Kidney (tissue), 14 donors: Measurements from ENCODE around the gene CDC42. TPM values are rescaled to one million over a fixed set of nuclear protein-coding genes. Genes with fewer than 3 reads are reported as not detected.

Experiments used
- DNase-seq, 5 donors: peaks; one replicate each; pipeline ENCODE4 v3.0.0-alpha.2; 2013 to 2020
- FAIRE-seq: peaks from 2 replicates; lab custom pipeline; 2012; peaks lifted over from hg19 to GRCh38; lab: Jason Lieb, UNC
- H3K27ac ChIP-seq, 2 donors: one replicate each; pipeline ENCODE4 v1.7.0; 2013; ENCODE audit warnings: low read depth in 2 of 2, low read length in 2 of 2, inconsistent platforms in 1 of 2
- H3K27me3 ChIP-seq: one replicate; pipeline ENCODE4 v1.7.1; 2013; ENCODE audit warnings: low read length, inconsistent platforms; ENCODE audit not compliant: control insufficient read depth, insufficient read depth
- H3K36me3 ChIP-seq, 3 donors: one replicate each; pipeline versions ENCODE4 v1.7.0 to v1.7.1; 2013; ENCODE audit warnings: low read length in 3 of 3, control low read depth in 1 of 3, inconsistent platforms in 1 of 3; ENCODE audit not compliant: insufficient read depth in 3 of 3, control insufficient read depth in 2 of 3
- H3K4me1 ChIP-seq, 3 donors: one replicate each; pipeline versions ENCODE4 v1.7.0 to v1.7.1; 2013; ENCODE audit warnings: low read length in 3 of 3, inconsistent platforms in 1 of 3, low read depth in 1 of 3; ENCODE audit not compliant: control insufficient read depth in 2 of 3, insufficient read depth in 2 of 3
- H3K4me3 ChIP-seq, 3 donors: one replicate each; pipeline versions ENCODE4 v1.7.0 to v1.8.1; 2013; ENCODE audit warnings: low read length in 3 of 3, control low read depth in 1 of 3, inconsistent platforms in 1 of 3
- H3K9ac ChIP-seq, 3 donors: one replicate each; pipeline versions ENCODE4 v1.7.0 to v1.7.1; 2013; ENCODE audit warnings: low read length in 3 of 3, control low read depth in 1 of 3, inconsistent platforms in 1 of 3
- H3K9me3 ChIP-seq, 3 donors: one replicate each; pipeline versions ENCODE4 v1.7.0 to v1.7.1; 2013; ENCODE audit warnings: low read length in 3 of 3, control low read depth in 1 of 3, inconsistent platforms in 1 of 3; ENCODE audit not compliant: control insufficient read depth in 2 of 3, insufficient read depth in 1 of 3
- intact Hi-C: fragments of 100-400 bp; cut with DNase I; formaldehyde crosslinking; loops from one replicate; pipeline ENCODE4 v1.11.1; 2022
- polyA plus RNA-seq: library from polyadenylated mRNA; stranded (reverse); fragments of 350-450 nt; fragmentation: Illumina TruSeq; extraction: RNeasy Lipid Tissue Mini Kit (QIAGEN cat#74804); gene quantifications from one replicate; pipeline ENCODE4 v1.2.3, GENCODE V29; 2014; ENCODE audit warnings: low read depth, low replicate concordance; ENCODE audit not compliant: insufficient read depth
- total RNA-seq: library from RNA; stranded (reverse); fragmentation: NEBNext Ultra II Directional; extraction: Animal tissue kit (Norgen Biotek cat#: 25700); gene quantifications from one replicate; pipeline ENCODE4 v1.2.1, GENCODE V29; 2021
- TF ChIP-seq, protein P1 (sequence below): IDR thresholded peaks from 3 replicates; pipeline ENCODE4 v1.5.1; 2012; ENCODE audit warnings: mild to moderate bottlenecking, moderate library complexity, borderline replicate concordance; ENCODE audit not compliant: insufficient read depth; ENCODE audit errors: extremely low read depth
- donor health status: control.
- donor health status: control.
- donor health status: control.
- donor health status: control.
- donor health status: control.
- donor health status: DM: yes; HTN: yes; CAD: no.
- donor health status: Normal renal cell carcinoma (clear cell type).

Gene CDC42
- total and polyA plus RNA-seq, 2 donors from 2014 or later, result 207 to 248 TPM

DNA sequence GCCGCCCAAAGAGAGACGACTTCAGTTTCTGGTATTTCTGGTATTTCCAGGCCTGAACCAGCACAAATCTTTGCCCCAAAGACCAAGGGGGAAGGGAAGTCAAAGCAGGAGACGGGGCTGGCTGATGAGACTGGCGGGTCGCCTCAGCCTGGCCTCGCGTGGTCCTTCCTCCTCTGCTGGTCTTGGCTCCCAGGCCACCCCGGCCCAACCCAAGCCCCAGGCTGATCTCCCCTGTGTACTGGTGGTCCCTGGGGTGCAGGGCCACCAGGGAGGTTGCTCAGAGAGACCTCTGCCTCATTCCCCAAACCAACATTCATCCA, 70.5 kb downstream of the CDC42 start:
- intact Hi-C loops, result no loop called here

DNA sequence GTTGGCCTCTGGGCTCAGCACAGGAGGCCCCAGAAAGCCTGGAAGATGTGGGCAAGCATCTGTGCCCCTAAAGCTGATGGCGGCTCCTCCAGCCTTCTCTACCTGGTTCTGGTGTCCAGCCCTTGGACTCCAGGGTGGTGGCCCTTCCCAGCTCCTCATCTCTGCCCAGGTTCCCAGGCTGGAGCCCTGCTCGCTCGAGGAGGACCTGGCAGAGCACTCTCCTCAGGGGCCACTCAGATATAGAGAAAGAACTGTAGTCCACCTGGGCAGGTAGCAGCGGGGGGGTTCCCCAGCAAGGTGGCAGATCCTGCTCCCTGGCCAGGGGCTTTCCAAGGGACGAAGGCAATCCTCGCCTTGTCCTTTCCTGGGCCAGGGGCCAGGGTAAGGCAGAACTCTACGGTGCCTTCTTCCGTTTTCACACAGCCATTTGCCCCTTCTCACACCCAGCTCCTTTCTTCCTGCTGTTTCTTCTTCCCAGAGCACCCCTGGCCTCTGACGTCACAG, 71.4 kb downstream of the CDC42 start:
- TF ChIP-seq, protein P1, sequence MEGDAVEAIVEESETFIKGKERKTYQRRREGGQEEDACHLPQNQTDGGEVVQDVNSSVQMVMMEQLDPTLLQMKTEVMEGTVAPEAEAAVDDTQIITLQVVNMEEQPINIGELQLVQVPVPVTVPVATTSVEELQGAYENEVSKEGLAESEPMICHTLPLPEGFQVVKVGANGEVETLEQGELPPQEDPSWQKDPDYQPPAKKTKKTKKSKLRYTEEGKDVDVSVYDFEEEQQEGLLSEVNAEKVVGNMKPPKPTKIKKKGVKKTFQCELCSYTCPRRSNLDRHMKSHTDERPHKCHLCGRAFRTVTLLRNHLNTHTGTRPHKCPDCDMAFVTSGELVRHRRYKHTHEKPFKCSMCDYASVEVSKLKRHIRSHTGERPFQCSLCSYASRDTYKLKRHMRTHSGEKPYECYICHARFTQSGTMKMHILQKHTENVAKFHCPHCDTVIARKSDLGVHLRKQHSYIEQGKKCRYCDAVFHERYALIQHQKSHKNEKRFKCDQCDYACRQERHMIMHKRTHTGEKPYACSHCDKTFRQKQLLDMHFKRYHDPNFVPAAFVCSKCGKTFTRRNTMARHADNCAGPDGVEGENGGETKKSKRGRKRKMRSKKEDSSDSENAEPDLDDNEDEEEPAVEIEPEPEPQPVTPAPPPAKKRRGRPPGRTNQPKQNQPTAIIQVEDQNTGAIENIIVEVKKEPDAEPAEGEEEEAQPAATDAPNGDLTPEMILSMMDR, result no peak
- intact Hi-C loops, result no loop called here
- FAIRE-seq (no peak), DNase-seq (no peak)
- Histone ChIP-seq H3K27me3 (no peaks in the 10 kb centered on the region), H3K36me3 (no peaks in the 10 kb centered on the region), H3K9ac (no peak overlapping the region), H3K4me3 (no peak overlapping the region), H3K27ac (no peak overlapping the region), H3K9me3 (no peaks in the 10 kb centered on the region), H3K4me1 (peaks cover 0 to 2% (median 0%) of the 10 kb centered on the region in 3 donors)

More for the DNA sequence above, 70.5 kb downstream of the CDC42 start:
- DNase-seq (peak in 3 of 5 donors; percentile 43 to 64 (median 50)), FAIRE-seq (no peak)
- Histone ChIP-seq H3K9ac (no peak overlapping the region), H3K9me3 (no peaks in the 10 kb centered on the region), H3K4me3 (no peak overlapping the region), H3K36me3 (no peaks in the 10 kb centered on the region), H3K4me1 (peaks cover 0 to 2% (median 0%) of the 10 kb centered on the region in 3 donors), H3K27me3 (no peaks in the 10 kb centered on the region), H3K27ac (no peak overlapping the region)
- TF ChIP-seq, protein P1, result no peak

DNA sequence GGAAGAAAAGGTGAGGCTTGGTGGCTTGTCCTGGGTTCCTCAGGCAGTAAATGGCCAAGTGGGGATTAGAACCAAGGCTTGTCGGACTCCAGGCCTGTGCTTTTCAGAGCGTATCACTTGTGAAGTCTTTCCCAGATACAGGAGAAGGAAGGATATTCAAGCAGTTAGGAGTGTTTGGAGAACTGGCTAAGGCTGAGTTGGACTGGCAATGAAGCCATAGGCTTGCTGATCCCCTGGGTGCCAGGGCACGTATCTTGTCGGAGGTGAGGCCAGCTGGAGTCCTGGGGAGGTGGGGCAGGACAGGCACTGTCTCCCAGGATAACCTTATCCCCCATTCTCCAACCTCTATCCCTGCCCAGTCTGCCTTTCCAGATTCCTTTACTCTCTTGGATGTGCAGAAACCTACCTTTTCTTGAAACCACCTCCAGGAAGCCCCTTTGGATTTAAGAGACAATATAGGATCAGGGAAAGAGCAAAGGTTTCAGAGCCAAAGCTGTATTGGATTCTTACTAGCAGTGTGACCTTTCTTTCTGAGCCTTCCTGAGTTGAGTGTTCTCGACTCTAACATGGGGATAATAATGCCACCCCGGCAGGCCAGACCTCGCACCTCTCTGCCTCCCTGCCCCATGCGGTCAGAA, 72.2 kb downstream of the CDC42 start:
- Histone ChIP-seq H3K4me3 (no peak overlapping the region), H3K27ac (no peak overlapping the region), H3K36me3 (no peaks in the 10 kb centered on the region), H3K9me3 (no peaks in the 10 kb centered on the region), H3K4me1 (peaks cover 0 to 2% (median 0%) of the 10 kb centered on the region in 3 donors), H3K27me3 (no peaks in the 10 kb centered on the region), H3K9ac (no peak overlapping the region)
- intact Hi-C loops, result no loop called here
- TF ChIP-seq, protein P1, result no peak
- DNase-seq, result no peak
- FAIRE-seq, result no peak
